DOHH2 (cell line): ENCODE results near the gene STXBP5L.

Experiments
- CTCF ChIP-seq: fragments of 200-600 bp; sonication (generic); IDR thresholded peaks from one replicate; pipeline ENCODE4 v1.5.1; 2014; ENCODE audit warnings: antibody characterized with exemption, mild to moderate bottlenecking, low read depth, low read length; ENCODE audit not compliant: poor library complexity, severe bottlenecking
- EZH2phosphoT487 ChIP-seq: fragments of 200-600 bp; sonication (generic); IDR thresholded peaks from 2 replicates; pipeline ENCODE4 v1.6.1; 2017; ENCODE audit warnings: borderline replicate concordance, mild to moderate bottlenecking, antibody characterized with exemption, low read length, moderate library complexity, mixed read lengths

GRCh38 chr3:121232309-121233225, 324.6 kb downstream of the STXBP5L start:
- TF ChIP-seq CTCF = no peak
- no peak for TF ChIP-seq EZH2phosphoT487
